Breast epithelium (tissue), 3 donors: ENCODE data around the gene EIF5A2.
"Not testable (repeated sequence)": the region's sequence is repeated elsewhere in the genome, so short reads cannot be mapped to it uniquely, and the experiment has no call there.

Experiments
- POLR2A ChIP-seq: fragments of 450-650 bp; IDR thresholded peaks from one replicate; pipeline ENCODE4 v1.6.1; 2016; ENCODE audit warnings: antibody characterized with exemption, mild to moderate bottlenecking, moderate library complexity
- TF ChIP-seq, protein P1 (sequence below), 3 donors: fragments of 450-650 bp; IDR thresholded peaks; one replicate each; pipeline ENCODE4 v1.5.1; 2016 to 2017; ENCODE audit warnings: antibody characterized with exemption in 3 of 3, mild to moderate bottlenecking in 3 of 3, moderate library complexity in 3 of 3

DNA sequence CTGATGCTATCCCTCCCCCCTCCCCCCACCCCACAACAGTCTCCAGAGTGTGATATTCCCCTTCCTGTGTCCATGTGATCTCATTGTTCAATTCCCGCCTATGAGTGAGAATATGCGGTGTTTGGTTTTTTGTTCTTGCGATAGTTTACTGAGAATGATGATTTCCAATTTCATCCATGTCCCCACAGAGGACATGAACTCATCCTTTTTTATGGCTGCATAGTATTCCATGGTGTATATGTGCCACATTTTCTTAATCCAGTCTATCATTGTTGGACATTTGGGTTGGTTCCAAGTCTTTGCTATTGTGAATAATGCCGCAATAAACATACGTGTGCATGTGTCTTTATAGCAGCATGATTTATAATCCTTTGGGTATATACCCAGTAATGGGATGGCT, 29.7 kb downstream of the EIF5A2 start:
- not testable (repeated sequence) for TF ChIP-seq POLR2A
- TF ChIP-seq, protein P1, sequence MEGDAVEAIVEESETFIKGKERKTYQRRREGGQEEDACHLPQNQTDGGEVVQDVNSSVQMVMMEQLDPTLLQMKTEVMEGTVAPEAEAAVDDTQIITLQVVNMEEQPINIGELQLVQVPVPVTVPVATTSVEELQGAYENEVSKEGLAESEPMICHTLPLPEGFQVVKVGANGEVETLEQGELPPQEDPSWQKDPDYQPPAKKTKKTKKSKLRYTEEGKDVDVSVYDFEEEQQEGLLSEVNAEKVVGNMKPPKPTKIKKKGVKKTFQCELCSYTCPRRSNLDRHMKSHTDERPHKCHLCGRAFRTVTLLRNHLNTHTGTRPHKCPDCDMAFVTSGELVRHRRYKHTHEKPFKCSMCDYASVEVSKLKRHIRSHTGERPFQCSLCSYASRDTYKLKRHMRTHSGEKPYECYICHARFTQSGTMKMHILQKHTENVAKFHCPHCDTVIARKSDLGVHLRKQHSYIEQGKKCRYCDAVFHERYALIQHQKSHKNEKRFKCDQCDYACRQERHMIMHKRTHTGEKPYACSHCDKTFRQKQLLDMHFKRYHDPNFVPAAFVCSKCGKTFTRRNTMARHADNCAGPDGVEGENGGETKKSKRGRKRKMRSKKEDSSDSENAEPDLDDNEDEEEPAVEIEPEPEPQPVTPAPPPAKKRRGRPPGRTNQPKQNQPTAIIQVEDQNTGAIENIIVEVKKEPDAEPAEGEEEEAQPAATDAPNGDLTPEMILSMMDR (IDR thresholded peaks at IDR 0.05) = not testable (repeated sequence)
